ENCODE measurements around the gene TIMM50.

TIMM50 gene

DNA sequence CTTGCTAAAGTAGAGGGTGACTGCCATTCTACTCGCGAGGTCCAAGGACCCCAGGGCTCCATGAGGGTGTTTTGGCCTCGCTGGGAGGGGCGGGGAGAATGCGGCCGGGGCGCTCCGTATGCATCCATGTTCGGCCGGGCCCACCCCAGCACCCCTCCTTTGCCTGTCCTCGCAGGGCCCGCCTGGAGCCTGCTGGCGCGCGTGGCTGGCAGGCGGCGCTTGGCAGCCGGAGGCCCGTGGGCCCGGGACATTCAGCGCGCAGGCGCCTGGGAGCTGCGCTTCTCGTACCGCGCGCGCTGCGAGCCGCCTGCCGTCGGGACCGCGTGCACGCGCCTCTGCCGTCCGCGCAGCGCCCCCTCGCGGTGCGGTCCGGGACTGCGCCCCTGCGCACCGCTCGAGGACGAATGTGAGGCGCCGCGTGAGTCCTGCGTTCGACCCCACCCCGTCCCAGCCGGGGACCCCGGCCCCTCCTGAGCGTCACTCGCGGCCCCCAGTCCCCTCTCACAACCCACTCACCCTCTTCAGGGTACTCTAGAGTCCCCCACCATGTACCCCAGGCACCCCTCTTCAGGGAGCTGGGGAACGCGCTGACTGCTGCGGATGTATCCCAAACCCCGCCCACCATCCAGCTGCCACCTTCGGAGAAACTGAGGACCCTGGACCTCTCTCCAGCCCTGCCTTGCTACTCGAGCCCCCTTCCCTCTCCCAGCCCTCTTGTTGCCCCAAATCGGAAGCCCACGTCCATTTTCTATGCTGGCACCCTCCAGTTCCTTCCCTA is 22.2 kb downstream of the TIMM50 start:
- DNase-seq: peak; percentile 56 to 58

DNA sequence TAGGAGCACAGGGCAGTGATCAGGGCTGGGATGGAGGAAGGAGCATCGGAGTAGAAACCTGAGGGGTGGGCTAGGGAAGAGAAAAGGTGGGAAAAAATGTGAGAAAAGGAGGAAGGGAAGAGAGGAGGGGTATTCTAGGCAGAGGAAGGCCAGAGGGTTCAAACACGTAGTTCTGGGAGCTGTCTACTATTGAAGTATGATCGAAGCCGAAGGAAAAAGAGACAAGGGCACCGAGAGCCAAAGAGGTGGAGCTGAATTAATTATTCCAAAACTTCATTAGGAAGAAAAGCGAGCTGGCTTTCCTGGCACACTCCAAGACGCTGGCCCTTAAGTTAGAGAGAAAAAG is 25.9 kb downstream of the TIMM50 start:
- DNase-seq: no peak

DNA sequence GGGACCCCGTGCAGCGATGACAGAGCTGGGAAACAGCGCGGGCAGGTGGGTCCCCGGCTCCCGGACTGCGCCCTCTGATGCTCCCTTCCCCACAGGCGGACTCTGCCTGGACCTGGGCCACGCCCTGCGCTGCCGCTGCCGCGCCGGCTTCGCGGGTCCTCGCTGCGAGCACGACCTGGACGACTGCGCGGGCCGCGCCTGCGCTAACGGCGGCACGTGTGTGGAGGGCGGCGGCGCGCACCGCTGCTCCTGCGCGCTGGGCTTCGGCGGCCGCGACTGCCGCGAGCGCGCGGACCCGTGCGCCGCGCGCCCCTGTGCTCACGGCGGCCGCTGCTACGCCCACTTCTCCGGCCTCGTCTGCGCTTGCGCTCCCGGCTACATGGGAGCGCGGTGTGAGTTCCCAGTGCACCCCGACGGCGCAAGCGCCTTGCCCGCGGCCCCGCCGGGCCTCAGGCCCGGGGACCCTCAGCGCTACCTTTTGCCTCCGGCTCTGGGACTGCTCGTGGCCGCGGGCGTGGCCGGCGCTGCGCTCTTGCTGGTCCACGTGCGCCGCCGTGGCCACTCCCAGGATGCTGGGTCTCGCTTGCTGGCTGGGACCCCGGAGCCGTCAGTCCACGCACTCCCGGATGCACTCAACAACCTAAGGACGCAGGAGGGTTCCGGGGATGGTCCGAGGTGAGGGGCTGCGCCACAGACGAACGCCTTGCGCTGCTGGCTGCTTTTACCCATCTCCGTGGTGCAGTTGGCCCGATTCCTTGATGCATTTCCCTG is 26.5 kb downstream of the TIMM50 start:
- peak; percentile 64 to 74 for DNase-seq

DNA sequence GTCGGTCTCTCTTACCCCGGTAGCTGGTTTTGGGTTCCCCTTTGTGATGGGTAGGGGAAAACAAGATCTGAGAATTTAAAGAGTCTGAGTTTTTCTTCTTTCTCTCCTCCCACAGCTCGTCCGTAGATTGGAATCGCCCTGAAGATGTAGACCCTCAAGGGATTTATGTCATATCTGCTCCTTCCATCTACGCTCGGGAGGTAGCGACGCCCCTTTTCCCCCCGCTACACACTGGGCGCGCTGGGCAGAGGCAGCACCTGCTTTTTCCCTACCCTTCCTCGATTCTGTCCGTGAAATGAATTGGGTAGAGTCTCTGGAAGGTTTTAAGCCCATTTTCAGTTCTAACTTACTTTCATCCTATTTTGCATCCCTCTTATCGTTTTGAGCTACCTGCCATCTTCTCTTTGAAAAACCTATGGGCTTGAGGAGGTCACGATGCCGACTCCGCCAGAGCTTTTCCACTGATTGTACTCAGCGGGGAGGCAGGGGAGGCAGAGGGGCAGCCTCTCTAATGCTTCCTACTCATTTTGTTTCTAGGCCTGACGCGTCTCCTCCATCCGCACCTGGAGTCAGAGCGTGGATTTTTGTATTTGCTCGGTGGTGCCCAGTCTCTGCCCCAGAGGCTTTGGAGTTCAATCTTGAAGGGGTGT is 27.2 kb downstream of the TIMM50 start:
- DNase-seq: no peak

DNA sequence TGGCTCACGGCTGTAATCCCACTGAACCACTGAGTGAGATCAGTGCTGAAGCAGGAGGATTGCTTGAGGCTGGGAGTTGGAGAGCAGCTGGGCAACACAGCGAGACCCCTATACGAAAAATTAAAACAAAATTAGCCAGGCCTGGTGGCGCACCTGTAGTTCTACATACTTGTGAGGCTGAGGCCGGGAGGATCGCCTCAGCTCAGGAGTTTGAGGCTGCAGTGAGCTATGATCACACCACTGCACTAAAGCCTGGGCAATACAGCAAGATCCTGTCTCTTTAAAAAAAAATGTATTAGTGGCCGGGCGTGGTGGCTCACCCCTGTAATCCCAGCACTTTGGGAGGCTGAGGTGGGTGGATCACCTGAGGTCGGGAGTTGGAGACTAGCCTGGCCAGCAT is 28.0 kb downstream of the TIMM50 start:
- no peak for DNase-seq

DNA sequence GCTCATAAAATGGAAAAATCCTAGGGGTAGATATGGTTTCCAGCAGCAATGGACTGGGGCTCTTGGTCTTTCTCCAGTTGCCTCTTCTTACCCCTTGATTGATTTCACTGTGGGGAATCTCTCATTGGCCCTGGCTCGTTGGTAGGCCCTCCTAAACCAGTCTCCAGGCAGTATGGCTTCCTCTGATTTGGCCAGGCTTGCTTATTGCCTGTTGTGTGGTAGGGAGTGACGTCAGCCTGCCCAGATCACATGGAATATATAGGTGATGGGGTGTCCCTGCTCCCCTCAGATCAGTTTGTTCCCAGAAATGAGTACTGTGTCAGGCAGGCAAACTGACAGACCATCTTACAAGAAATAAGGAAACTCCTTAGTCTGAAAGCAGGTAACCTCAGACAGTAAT is 28.6 kb downstream of the TIMM50 start:
- DNase-seq: no peak

DNA sequence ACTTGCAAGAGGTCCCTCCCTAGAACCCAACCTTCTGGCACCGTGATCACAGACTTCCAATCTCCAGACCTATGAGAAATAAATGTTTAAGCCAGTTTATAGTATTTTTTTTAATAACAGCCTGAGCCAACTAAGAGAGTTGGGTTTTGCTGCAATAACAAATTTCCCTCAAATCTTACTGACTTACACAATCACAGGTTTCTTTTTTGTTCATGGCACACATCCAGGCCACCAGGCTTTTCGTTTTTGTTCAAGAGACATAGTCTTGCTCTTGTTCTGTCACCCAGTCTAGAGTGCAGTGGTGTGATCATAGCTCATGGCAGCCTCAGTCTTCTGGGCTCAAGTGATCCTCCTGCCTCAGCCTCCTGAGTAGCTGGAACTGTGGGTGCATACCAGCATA is 32.4 kb downstream of the TIMM50 start:
- no peak for DNase-seq

DNA sequence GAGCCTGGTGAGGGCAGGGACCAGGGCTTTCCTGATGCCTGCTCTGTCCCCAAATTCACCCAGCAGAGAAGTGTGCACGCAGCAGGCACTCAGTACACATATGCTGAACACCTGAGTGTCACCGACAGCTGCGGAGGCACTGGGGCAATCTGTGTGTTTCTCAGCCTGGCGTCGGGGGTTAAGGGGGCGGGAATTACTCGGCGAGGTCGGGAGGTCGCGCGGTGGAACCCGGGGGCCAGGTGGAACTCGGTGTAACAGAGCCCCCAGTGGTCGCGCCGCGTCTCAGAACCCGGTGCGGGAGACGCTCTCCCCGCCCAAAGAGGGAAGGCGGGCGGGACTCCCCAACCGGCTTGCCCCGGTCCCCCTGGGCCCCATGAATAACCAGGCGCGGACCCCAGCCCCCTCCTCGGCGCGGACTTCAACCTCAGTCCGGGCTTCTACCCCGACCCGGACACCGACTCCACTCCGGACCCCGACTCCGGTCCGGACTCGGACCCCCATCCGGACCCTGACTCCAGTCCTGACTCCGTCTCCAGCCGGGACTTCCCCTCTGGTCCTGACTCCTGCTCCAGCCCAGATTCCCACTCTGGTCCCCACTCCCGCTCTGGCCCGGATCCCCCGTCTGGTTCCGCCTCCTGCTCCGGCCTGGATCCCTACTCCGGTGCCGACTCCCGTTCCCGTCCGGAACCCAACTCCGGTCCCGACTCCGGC is 34.4 kb downstream of the TIMM50 start, which contains the start of gene SELENOV:
TSS of gene SELENOV (plus strand) at position 300 of the 711 bp plus-strand sequence. CDS start at position 374, 74 bp downstream.
- no peak for DNase-seq

DNA sequence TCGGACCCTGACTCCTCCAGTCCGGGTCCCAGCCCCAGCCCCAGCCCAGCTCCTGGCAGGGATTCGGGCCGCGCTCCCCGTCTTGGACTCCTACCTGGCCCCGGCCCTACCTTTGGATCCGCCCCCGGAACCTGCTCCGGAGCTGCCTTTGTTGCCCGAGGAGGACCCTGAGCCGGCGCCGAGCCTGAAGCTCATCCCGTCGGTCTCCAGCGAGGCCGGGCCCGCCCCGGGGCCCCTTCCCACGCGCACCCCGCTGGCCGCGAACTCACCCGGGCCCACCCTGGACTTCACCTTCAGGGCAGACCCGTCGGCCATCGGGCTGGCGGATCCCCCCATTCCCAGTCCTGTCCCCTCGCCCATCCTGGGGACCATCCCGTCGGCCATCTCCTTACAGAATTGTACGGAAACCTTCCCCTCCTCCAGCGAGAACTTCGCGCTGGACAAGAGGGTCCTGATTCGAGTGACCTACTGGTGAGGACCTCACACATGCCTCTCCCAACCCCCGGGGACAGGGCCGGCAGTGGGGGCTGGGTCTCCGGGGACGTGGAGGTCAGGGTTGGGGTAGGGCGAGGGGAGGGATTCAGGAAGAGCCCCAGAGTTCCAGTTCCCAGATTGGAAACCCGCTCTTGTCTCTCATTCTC is 35.0 kb downstream of the TIMM50 start:
- no peak for DNase-seq

DNA sequence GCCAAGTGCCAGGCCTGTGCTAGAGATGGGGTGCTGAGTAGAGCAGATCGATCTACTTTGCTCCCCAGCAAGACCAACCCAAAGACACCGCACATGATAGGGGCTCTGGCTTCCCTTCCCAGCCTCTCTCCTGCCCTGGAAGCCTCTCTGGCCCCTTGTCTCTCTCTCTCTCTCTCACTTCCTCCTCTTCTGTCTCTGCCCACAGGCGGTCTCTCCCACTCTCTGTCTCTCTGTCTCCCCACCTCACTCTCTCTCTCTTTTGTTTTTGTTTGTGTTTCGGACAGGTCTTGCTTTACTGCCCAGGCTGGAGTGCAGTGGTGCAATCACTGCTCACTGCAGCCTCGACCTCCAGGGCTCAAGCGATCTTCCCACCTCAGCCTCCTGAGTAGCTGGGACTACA is 35.6 kb downstream of the TIMM50 start:
- no peak for DNase-seq

DNA sequence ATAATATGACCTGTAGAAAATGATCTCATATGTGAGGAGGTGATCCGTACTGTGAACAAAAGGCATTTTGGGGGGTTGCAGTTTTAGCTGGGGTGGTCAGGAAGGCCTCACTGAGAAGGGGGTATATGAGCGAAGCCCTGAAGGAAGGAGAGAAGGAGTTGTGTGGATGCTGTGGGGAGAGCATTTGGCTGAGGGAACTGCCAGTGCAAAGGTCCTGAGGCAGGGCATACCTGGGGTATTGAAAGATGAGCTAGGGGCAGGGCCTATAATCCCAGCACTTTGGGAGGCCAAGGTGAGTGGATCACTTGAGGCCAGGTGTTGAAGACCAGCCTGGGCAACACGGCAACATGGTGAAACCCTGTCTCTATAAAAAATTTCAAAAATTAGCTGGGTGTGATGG is 36.8 kb downstream of the TIMM50 start:
- DNase-seq: no peak

DNA sequence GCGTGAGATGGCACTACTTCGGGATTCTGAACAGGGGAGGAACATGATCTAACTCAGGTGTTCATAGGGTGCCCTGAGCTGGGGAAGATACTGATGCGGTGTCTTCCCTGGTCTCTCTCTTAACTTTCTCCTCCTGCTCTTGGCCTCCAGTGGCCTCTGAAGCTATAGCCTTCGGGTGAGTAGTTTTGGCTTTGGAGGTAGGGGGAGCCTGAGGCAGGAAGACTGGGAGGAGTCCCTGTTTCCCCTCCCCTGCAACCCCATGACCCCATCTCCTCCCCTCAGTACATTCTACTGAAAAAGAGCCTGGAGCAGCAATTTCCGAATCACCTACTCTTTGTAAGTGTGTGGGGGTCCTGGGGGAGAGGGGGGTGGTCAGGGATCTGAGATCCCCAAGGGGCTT is 37.8 kb downstream of the TIMM50 start:
- DNase-seq: no peak

DNA sequence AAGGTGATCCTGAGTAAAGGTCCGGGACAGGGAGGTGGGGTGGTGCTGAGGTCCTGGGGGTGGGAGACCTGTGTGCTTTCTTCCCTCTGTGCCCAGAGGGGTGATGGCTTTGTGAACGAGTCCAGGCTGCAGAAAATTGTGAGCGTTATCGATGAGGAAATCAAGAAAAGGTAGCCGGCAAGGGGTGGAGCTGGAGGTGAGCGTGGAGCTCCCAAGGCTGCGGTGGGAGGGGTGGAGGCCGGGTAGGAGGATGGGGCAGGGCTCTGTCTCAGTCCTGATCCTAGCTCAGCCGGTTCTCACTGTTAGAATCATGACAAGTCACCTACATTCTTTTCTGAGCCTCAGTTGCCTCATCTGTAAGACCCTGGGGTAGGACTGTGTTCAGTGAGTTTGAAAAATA is 38.3 kb downstream of the TIMM50 start:
- DNase-seq: no peak

DNA sequence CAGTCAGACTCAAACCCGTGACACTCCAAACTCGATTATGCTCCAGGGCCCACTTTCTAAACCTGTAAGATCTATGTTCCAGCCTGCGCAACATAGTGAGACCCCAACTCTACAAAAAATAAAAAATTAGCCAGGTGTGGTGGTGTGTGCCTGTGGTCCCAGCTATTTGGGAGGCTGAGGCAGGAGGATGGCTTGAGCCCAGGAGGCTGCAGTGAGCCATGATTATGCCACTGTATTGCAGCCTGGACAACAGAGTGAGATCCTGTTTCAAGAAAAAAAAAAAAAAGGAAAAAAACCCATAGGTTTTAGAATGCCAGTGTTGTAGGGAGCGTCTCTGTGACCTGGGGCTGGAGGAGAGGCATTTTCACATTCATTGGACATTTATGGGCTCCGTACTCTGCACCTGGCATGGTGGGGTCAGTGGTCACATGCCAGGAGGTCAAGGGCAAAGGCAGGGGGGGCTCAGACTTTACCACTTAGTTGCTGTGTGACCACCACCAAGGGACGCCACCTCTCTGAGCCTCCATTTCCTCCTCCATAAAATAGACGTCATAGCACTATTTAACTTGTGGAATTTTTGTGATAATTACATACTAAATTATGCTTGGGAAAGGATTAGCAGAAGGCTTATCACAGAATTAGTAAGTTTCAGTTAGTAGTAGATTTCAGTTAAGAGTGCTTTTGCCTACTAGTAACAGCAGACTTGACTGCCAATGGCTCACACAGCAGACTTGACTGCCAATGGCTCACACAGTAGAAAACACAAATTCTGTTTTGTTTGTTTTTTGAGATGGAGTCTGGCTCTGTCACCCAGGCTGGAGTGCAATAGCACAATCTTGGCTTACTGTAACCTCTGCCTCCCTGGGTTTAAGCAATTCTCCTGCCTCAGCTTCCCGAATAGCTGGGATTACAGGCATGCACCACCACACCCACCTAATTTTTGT is 40.2 kb downstream of the TIMM50 start:
- no peak for DNase-seq

DNA sequence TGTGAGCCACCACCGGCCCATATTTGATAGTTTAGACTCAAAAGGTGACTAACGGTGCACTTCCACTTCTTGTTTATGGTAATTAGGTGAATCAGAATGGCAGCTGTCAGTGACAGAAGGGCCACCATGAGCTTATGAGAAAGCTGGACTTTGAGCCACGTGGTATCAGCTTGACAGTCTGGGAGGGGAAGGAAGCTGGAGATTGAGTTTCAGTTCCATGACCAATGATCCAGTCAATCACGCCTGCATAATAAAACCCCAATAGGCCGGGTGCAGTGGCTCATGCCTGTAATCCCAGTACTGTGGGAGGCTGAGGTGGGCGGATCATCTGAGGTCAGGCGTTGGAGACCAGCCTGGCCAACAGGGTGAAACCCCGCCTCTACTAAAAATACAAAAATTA is 43.9 kb downstream of the TIMM50 start:
- DNase-seq: no peak

DNA sequence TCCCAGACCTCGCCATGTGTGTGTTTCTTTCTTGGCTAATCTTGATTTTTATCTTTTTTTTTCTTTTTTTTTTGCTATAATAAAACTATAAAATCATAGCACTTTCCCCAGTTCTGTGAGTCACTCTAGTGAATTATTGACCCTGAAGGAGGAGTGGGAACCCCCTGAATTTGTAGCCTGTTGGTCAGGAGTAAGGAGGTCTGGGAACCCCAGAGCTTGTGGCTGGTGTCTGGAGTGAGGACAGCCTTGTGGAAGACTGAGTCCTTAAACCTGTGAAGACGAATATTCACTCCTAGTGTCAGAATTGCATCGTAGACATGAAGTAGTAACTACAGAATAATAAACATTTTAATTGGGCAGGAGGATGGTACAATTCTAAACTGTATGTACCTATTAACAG is 44.6 kb downstream of the TIMM50 start:
- DNase-seq: no peak

DNA sequence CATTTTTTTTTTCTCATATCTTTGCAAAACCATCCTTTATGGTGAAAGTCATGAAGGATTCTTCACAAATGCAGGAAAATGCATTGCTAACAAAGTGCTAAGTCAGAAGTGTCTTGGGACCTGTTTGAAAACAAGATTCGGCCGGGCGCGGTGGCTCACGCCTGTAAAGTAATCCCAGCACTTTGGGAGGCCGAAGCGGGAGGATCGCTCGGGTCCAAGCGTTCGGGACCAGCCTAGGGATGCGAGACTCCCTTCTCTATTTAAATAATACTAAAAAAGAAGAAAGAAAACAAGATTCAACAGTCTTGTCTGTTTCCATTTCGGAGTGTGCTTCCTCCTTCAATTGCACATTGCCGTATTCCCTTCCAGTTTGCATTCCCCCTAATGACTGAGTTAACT is 51.2 kb downstream of the TIMM50 start:
- peak in 1 of 2 experiments; percentile 49 for DNase-seq

DNA sequence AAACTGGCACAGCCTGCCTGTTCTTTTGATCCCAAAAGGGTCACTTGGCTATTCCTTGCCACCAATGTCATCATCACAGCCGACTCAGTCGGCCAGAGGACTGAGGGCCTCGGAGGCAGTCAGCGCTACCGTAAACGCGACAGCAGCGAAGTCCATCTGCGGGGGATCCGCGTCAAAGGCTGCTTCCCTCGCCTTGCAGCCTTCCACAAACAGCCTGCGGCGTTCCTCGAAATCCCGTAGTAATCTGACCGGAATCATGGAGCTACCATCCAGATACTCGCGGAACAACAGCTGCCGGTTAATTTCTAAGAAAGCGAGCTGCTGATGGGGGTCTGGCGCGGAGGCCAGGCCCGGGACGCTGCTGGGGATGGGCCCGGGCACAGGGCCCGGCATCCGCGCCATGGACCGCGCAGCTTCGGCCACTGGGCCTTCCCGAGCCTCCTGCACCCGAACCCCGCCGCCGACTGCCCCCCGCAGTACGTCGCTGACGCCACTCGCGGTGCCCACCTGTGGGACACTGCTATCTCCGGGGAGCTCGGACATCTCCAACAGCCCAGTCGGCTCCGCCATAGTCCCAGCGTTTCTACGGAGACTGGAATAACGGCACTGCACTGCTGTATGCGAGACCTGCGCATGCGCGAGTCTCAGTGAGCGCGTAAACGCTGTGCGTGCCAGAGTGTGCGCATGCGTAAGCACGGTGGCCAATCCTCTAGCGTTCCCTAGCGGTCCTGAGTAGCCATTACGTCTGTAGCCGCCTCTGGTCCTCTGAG is 51.8 kb downstream of the TIMM50 start, which contains the start of gene EID2B:
TSS of gene EID2B (minus strand) at position 620 of the 770 bp plus-strand sequence. CDS start at position 570, 50 bp downstream.
- peak; percentile 94 to 96 for DNase-seq

DNA sequence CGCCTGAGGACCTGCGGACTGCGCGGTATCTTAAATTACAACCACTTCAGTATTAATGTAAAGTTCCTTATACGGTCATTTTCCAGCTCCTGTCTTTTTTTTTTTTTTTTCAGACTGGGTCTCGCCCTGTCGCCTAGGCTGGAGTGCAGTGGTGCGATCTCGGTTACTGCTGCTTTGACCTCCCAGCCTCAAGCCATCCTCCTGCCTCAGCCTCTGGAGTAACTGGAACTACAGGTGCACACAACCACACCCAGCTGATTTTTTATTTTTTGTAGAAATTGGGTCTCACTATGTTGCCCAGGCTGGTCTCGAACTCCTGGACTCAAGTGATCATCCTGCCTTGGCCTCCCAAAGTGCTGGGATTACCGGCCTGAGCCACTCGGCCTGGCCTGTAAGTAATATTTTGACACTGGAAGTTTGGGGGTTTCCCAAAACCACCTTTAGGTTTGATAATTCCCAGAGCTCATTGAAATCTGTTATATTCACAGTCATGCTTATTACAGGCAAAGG is 52.4 kb downstream of the TIMM50 start:
- DNase-seq: no peak

DNA sequence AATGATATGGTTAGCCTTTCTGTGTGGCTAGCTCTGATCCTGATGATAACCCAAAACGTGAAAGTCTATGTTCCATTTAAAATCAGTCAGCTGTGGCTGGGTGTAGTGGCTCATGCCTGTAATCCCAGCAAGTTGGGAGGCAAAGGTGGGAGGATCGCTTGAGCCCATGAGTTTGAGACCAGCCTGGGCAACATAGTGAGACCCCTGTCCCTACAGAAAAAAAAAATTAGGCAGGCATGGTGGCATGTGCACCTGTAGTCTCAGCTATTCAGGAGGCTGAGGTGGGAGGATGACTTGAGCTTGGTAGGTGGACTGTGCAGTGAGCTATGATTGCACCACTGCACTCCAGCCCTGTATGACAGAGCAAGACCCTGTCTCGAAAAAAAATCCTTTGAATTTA is 53.2 kb downstream of the TIMM50 start:
- DNase-seq: no peak
